WERI-Rb-1 (cell line): ENCODE measurements around the gene FEZ2.

Experiments
- DNase-seq: peaks from one replicate; pipeline ENCODE4 v3.0.0-alpha.2; 2020
- H3K27ac ChIP-seq: fragments of 250-450 bp; sonication (Bioruptor Pico); 2 replicates; pipeline ENCODE4 v1.5.1; 2020; ENCODE audit warnings: mild to moderate bottlenecking, moderate library complexity
- H3K27me3 ChIP-seq: fragments of 250-450 bp; sonication (Bioruptor Pico); 2 replicates; pipeline ENCODE4 v1.5.1; 2021; ENCODE audit warnings: mild to moderate bottlenecking, low read depth, moderate library complexity; ENCODE audit not compliant: insufficient read depth, severe bottlenecking
- H3K36me3 ChIP-seq: fragments of 250-450 bp; sonication (Bioruptor Pico); 2 replicates; pipeline ENCODE4 v1.5.1; 2020; ENCODE audit warnings: mild to moderate bottlenecking, moderate library complexity
- H3K4me3 ChIP-seq: 2 replicates; pipeline ENCODE4 v1.5.1; 2011; ENCODE audit warnings: low read depth, mild to moderate bottlenecking, control low read depth, low read length
- H3K9me3 ChIP-seq: fragments of 250-450 bp; sonication (Bioruptor Pico); 2 replicates; pipeline ENCODE4 v1.5.1; 2021; ENCODE audit warnings: mild to moderate bottlenecking, moderate library complexity; ENCODE audit not compliant: severe bottlenecking
- CTCF ChIP-seq: IDR thresholded peaks from 2 replicates; pipeline ENCODE4 v1.5.1; 2011; ENCODE audit warnings: low read depth, mild to moderate bottlenecking, control low read depth, inconsistent platforms, low read length

FEZ2 gene

GRCh38 chr2:36572054-36572718 is 25.8 kb downstream of the FEZ2 start:
- peaks cover 10% of the 10 kb centered on the region for H3K36me3 ChIP-seq
- H3K4me3 ChIP-seq, result no peak overlapping the region
- no peak for TF ChIP-seq CTCF
- no peak overlapping the region for H3K27ac ChIP-seq
- H3K27me3 ChIP-seq, result no peaks in the 10 kb centered on the region
- no peak for DNase-seq
- H3K9me3 ChIP-seq, result no peaks in the 10 kb centered on the region

GRCh38 chr2:36570416-36570815 is 27.6 kb downstream of the FEZ2 start:
- no peaks in the 10 kb centered on the region for H3K27me3 ChIP-seq
- H3K4me3 ChIP-seq, result no peak overlapping the region
- DNase-seq, result no peak
- H3K27ac ChIP-seq, result no peak overlapping the region
- no peak for TF ChIP-seq CTCF
- no peaks in the 10 kb centered on the region for H3K9me3 ChIP-seq
- peaks cover 11% of the 10 kb centered on the region for H3K36me3 ChIP-seq

GRCh38 chr2:36569267-36569856 is 28.6 kb downstream of the FEZ2 start:
- Histone ChIP-seq H3K9me3 (no peaks in the 10 kb centered on the region), H3K4me3 (no peak overlapping the region), H3K36me3 (peaks cover 13% of the 10 kb centered on the region), H3K27me3 (no peaks in the 10 kb centered on the region), H3K27ac (no peak overlapping the region)
- DNase-seq, result no peak
- no peak for TF ChIP-seq CTCF

GRCh38 chr2:36568516-36569246 is 29.3 kb downstream of the FEZ2 start:
- no peak overlapping the region for H3K4me3 ChIP-seq
- H3K36me3 ChIP-seq, result peaks cover 13% of the 10 kb centered on the region
- TF ChIP-seq CTCF, result no peak
- peak overlapping the region; percentile 37 for H3K27ac ChIP-seq
- H3K9me3 ChIP-seq, result no peaks in the 10 kb centered on the region
- H3K27me3 ChIP-seq, result no peaks in the 10 kb centered on the region
- DNase-seq, result no peak

- Histone ChIP-seq H3K4me3 (no peak overlapping the region), H3K27ac (peak overlapping the region; percentile 48), H3K27me3 (no peaks in the 10 kb centered on the region), H3K36me3 (peaks cover 15% of the 10 kb centered on the region), H3K9me3 (no peaks in the 10 kb centered on the region)
- DNase-seq, result peak; percentile 29
- TF ChIP-seq CTCF, result no peak
Measured at GRCh38 chr2:36567711-36568408, 30.1 kb downstream of the FEZ2 start.
